ENCODE data around the gene RBM4B. TPM values are rescaled to one million over a fixed set of nuclear protein-coding genes. Genes with fewer than 3 reads are reported as not detected.

RBM4B gene
- total RNA-seq, 1 donor from 2014 or later, result 61.2 TPM

- H3K27me3 Mint-ChIP-seq (ENCODE audit: unreplicated experiment), result peaks cover 5% of the 10 kb centered on the region
- H3K36me3 Mint-ChIP-seq (ENCODE audit: unreplicated experiment), result peaks cover 5% of the 10 kb centered on the region
- H3K9me3 Mint-ChIP-seq (ENCODE audit: unreplicated experiment), result peaks cover 8% of the 10 kb centered on the region
- TF ChIP-seq CTCF (IDR thresholded peaks at IDR 0.05; ENCODE audit: partially characterized antibody, unreplicated experiment), result no peak
- DNase-seq, result no peak
- peak overlapping the region; percentile 76 for H3K27ac Mint-ChIP-seq (ENCODE audit: unreplicated experiment)
- peaks cover 34% of the 10 kb centered on the region for H3K4me1 Mint-ChIP-seq (ENCODE audit: low read depth, unreplicated experiment)
- peak overlapping the region; percentile 42 for H3K4me3 Mint-ChIP-seq (ENCODE audit: unreplicated experiment)
These were observed 51.3 kb downstream of the RBM4B start for GRCh38 chr11:66626382-66626781.

- H3K27ac Mint-ChIP-seq (ENCODE audit: unreplicated experiment), result peak overlapping the region; percentile 97
- no peak overlapping the region for H3K4me3 Mint-ChIP-seq (ENCODE audit: unreplicated experiment)
- no peak for TF ChIP-seq CTCF (IDR thresholded peaks at IDR 0.05; ENCODE audit: partially characterized antibody, unreplicated experiment)
- peaks cover 8% of the 10 kb centered on the region for H3K9me3 Mint-ChIP-seq (ENCODE audit: unreplicated experiment)
- H3K4me1 Mint-ChIP-seq (ENCODE audit: low read depth, unreplicated experiment), result peaks cover 34% of the 10 kb centered on the region
- peaks cover 5% of the 10 kb centered on the region for H3K36me3 Mint-ChIP-seq (ENCODE audit: unreplicated experiment)
- DNase-seq, result no peak
- H3K27me3 Mint-ChIP-seq (ENCODE audit: unreplicated experiment), result peaks cover 5% of the 10 kb centered on the region
These were observed 51.9 kb downstream of the RBM4B start for GRCh38 chr11:66625752-66626149.

- Mint-ChIP-seq H3K27ac (ENCODE audit: unreplicated experiment) (peak overlapping the region; percentile 97), H3K9me3 (ENCODE audit: unreplicated experiment) (peaks cover 8% of the 10 kb centered on the region), H3K4me1 (ENCODE audit: low read depth, unreplicated experiment) (peaks cover 34% of the 10 kb centered on the region), H3K27me3 (ENCODE audit: unreplicated experiment) (peaks cover 7% of the 10 kb centered on the region), H3K36me3 (ENCODE audit: unreplicated experiment) (peaks cover 5% of the 10 kb centered on the region), H3K4me3 (ENCODE audit: unreplicated experiment) (peak overlapping the region; percentile 52)
- no peak for TF ChIP-seq CTCF (IDR thresholded peaks at IDR 0.05; ENCODE audit: partially characterized antibody, unreplicated experiment)
- DNase-seq, result no peak
These were observed 52.5 kb downstream of the RBM4B start for GRCh38 chr11:66625041-66625751.

- H3K9me3 Mint-ChIP-seq (ENCODE audit: unreplicated experiment), result peaks cover 8% of the 10 kb centered on the region
- DNase-seq, result peak; percentile 89
- H3K27ac Mint-ChIP-seq (ENCODE audit: unreplicated experiment), result peak overlapping the region; percentile 97
- H3K4me1 Mint-ChIP-seq (ENCODE audit: low read depth, unreplicated experiment), result peaks cover 36% of the 10 kb centered on the region
- peak overlapping the region; percentile 52 for H3K4me3 Mint-ChIP-seq (ENCODE audit: unreplicated experiment)
- TF ChIP-seq CTCF (IDR thresholded peaks at IDR 0.05; ENCODE audit: partially characterized antibody, unreplicated experiment), result no peak
- H3K36me3 Mint-ChIP-seq (ENCODE audit: unreplicated experiment), result peaks cover 5% of the 10 kb centered on the region
- H3K27me3 Mint-ChIP-seq (ENCODE audit: unreplicated experiment), result peaks cover 7% of the 10 kb centered on the region
These were observed 53.2 kb downstream of the RBM4B start for GRCh38 chr11:66624450-66624849.

- H3K9me3 Mint-ChIP-seq (ENCODE audit: unreplicated experiment), result peaks cover 16% of the 10 kb centered on the region
- H3K4me3 Mint-ChIP-seq (ENCODE audit: unreplicated experiment), result peak overlapping the region; percentile 98
- no peak for DNase-seq
- H3K27ac Mint-ChIP-seq (ENCODE audit: unreplicated experiment), result peak overlapping the region; percentile 72
- H3K27me3 Mint-ChIP-seq (ENCODE audit: unreplicated experiment), result peaks cover 8% of the 10 kb centered on the region
- peaks cover 5% of the 10 kb centered on the region for H3K36me3 Mint-ChIP-seq (ENCODE audit: unreplicated experiment)
- TF ChIP-seq CTCF (IDR thresholded peaks at IDR 0.05; ENCODE audit: partially characterized antibody, unreplicated experiment), result no peak
- H3K4me1 Mint-ChIP-seq (ENCODE audit: low read depth, unreplicated experiment), result peaks cover 34% of the 10 kb centered on the region
These were observed 58.6 kb downstream of the RBM4B start for GRCh38 chr11:66619080-66619554.

Measured in glutamatergic neuron (in vitro differentiated cells).